Measurements from ENCODE around the gene GET4.

GRCh38 chr7:874031-874749 is 2.2 kb upstream of the GET4 start:
- TF ChIP-seq CTCF (IDR thresholded peaks at IDR 0.05) (no peak), POLR2A (IDR thresholded peaks at IDR 0.05) (no peak), EP300 (IDR thresholded peaks at IDR 0.05) (no peak)
